Fibroblast of the aortic adventitia (primary cell): ENCODE results near the gene KCNAB1. TPM values are rescaled to one million over a fixed set of nuclear protein-coding genes. Genes with fewer than 3 reads are reported as not detected.
"Not testable (repeated sequence)": the region's sequence is repeated elsewhere in the genome, so short reads cannot be mapped to it uniquely, and the experiment has no call there.

Experiments
- DNase-seq: peaks from one replicate; pipeline ENCODE4 v3.0.0-alpha.2; 2010; ENCODE audit warnings: low read depth
- H3K4me3 ChIP-seq: 2 replicates; pipeline ENCODE4 v1.5.1; 2011; ENCODE audit warnings: low read depth, mild to moderate bottlenecking, control low read depth, low read length, moderate library complexity
- CTCF ChIP-seq: IDR thresholded peaks from 2 replicates; pipeline ENCODE4 v1.5.1; 2011; ENCODE audit warnings: mild to moderate bottlenecking, low read length, control low read depth, inconsistent platforms; ENCODE audit not compliant: insufficient read depth
- total RNA-seq: library from RNA; depleted of rRNA; stranded (reverse); fragments of >200 nt; gene quantifications from 2 replicates; pipeline ENCODE4 v1.2.3, GENCODE V29; 2012; ENCODE audit warnings: low replicate concordance

KCNAB1 gene
- total RNA-seq, 1 donor, result 3.3 TPM

- H3K4me3 ChIP-seq, result no peak overlapping the region
- TF ChIP-seq CTCF, result no peak
- no peak for DNase-seq
Measured at GRCh38 chr3:156274791-156275190, 154.4 kb downstream of the KCNAB1 start.

- H3K4me3 ChIP-seq, DNase-seq: not testable (repeated sequence)
Measured at GRCh38 chr3:156284637-156285036, 164.3 kb downstream of the KCNAB1 start.

GRCh38 chr3:156285626-156286025, 165.2 kb downstream of the KCNAB1 start:
- no peak overlapping the region for H3K4me3 ChIP-seq
- DNase-seq, result no peak
- no peak for TF ChIP-seq CTCF

- no peak for TF ChIP-seq CTCF
- peak; percentile 27 for DNase-seq
- H3K4me3 ChIP-seq, result peak overlapping the region; percentile 66
Measured at GRCh38 chr3:156290924-156291271, 170.5 kb downstream of the KCNAB1 start.

GRCh38 chr3:156291272-156292123, 171.1 kb downstream of the KCNAB1 start:
- peak overlapping the region; percentile 66 for H3K4me3 ChIP-seq
- no peak for TF ChIP-seq CTCF
- peak; percentile 22 for DNase-seq

- no peak overlapping the region for H3K4me3 ChIP-seq
- TF ChIP-seq CTCF, result no peak
- no peak for DNase-seq
Measured at GRCh38 chr3:156293566-156293965, 173.2 kb downstream of the KCNAB1 start.

GRCh38 chr3:156297582-156297981, 177.2 kb downstream of the KCNAB1 start:
- TF ChIP-seq CTCF, result no peak
- no peak overlapping the region for H3K4me3 ChIP-seq
- no peak for DNase-seq
